ENCODE measurements around the gene OTX2. TPM values are rescaled to one million over a fixed set of nuclear protein-coding genes. Genes with fewer than 3 reads are reported as not detected.

The OTX2 gene
- total RNA-seq, 1 donor from 2014 or later, result not detected

GRCh38 chr14:56796259-56796658, 14.0 kb downstream of the OTX2 start:
- no peak for DNase-seq (ENCODE audit: low read depth)

- no peak for DNase-seq (ENCODE audit: low read depth)
Observed at GRCh38 chr14:56795284-56795622, 15.0 kb downstream of the OTX2 start.

GRCh38 chr14:56794557-56795283, 15.6 kb downstream of the OTX2 start:
- DNase-seq (ENCODE audit: low read depth), result no peak

- no peak for DNase-seq (ENCODE audit: low read depth)
Observed at GRCh38 chr14:56794088-56794556, 16.2 kb downstream of the OTX2 start.

GRCh38 chr14:56789955-56790354, 20.3 kb downstream of the OTX2 start:
- no peak for DNase-seq (ENCODE audit: low read depth)

GRCh38 chr14:56787530-56787929, 22.7 kb downstream of the OTX2 start:
- peak; percentile 2 for DNase-seq (ENCODE audit: low read depth)

GRCh38 chr14:56782711-56783110, 27.6 kb downstream of the OTX2 start:
- no peak for DNase-seq (ENCODE audit: low read depth)

GRCh38 chr14:56774503-56774902, 35.8 kb downstream of the OTX2 start:
- no peak for DNase-seq (ENCODE audit: low read depth)

GRCh38 chr14:56770512-56770911, 39.8 kb downstream of the OTX2 start:
- no peak for DNase-seq (ENCODE audit: low read depth)

GRCh38 chr14:56760164-56760914, 49.9 kb downstream of the OTX2 start:
- DNase-seq (ENCODE audit: low read depth), result no peak

- DNase-seq (ENCODE audit: low read depth), result no peak
Observed at GRCh38 chr14:56759633-56760032, 50.6 kb downstream of the OTX2 start.

- no peak for DNase-seq (ENCODE audit: low read depth)
Observed at GRCh38 chr14:56759094-56759493, 51.2 kb downstream of the OTX2 start.

- DNase-seq (ENCODE audit: low read depth), result no peak
Observed at GRCh38 chr14:56754921-56755320, 55.4 kb downstream of the OTX2 start.

- no peak for DNase-seq (ENCODE audit: low read depth)
Observed at GRCh38 chr14:56753396-56753795, 56.9 kb downstream of the OTX2 start.

- no peak for DNase-seq (ENCODE audit: low read depth)
Observed at GRCh38 chr14:56752428-56752827, 57.9 kb downstream of the OTX2 start.

GRCh38 chr14:56751471-56751870, 58.8 kb downstream of the OTX2 start:
- DNase-seq (ENCODE audit: low read depth), result no peak

Other genes with a start within 250 kb of the OTX2 start
- 10.6 and 29.3 TPM in 2 replicates for gene TMEM260, start 230.7 kb downstream of the OTX2 start, total RNA-seq

Data from renal cortical epithelial cell (primary cell).